Kidney (tissue), 14 donors: ENCODE data around the gene SYT7. TPM values are rescaled to one million over a fixed set of nuclear protein-coding genes. Genes with fewer than 3 reads are reported as not detected.

Experiments used
- DNase-seq, 5 donors: peaks; one replicate each; pipeline ENCODE4 v3.0.0-alpha.2; 2013 to 2020
- FAIRE-seq: peaks from 2 replicates; lab custom pipeline; 2012; peaks lifted over from hg19 to GRCh38; lab: Jason Lieb, UNC
- H3K27ac ChIP-seq, 2 donors: one replicate each; pipeline ENCODE4 v1.7.0; 2013; ENCODE audit warnings: low read depth in 2 of 2, low read length in 2 of 2, inconsistent platforms in 1 of 2
- H3K27me3 ChIP-seq: one replicate; pipeline ENCODE4 v1.7.1; 2013; ENCODE audit warnings: low read length, inconsistent platforms; ENCODE audit not compliant: control insufficient read depth, insufficient read depth
- H3K36me3 ChIP-seq, 3 donors: one replicate each; pipeline versions ENCODE4 v1.7.0 to v1.7.1; 2013; ENCODE audit warnings: low read length in 3 of 3, control low read depth in 1 of 3, inconsistent platforms in 1 of 3; ENCODE audit not compliant: insufficient read depth in 3 of 3, control insufficient read depth in 2 of 3
- H3K4me1 ChIP-seq, 3 donors: one replicate each; pipeline versions ENCODE4 v1.7.0 to v1.7.1; 2013; ENCODE audit warnings: low read length in 3 of 3, inconsistent platforms in 1 of 3, low read depth in 1 of 3; ENCODE audit not compliant: control insufficient read depth in 2 of 3, insufficient read depth in 2 of 3
- H3K4me3 ChIP-seq, 3 donors: one replicate each; pipeline versions ENCODE4 v1.7.0 to v1.8.1; 2013; ENCODE audit warnings: low read length in 3 of 3, control low read depth in 1 of 3, inconsistent platforms in 1 of 3
- H3K9ac ChIP-seq, 3 donors: one replicate each; pipeline versions ENCODE4 v1.7.0 to v1.7.1; 2013; ENCODE audit warnings: low read length in 3 of 3, control low read depth in 1 of 3, inconsistent platforms in 1 of 3
- H3K9me3 ChIP-seq, 3 donors: one replicate each; pipeline versions ENCODE4 v1.7.0 to v1.7.1; 2013; ENCODE audit warnings: low read length in 3 of 3, control low read depth in 1 of 3, inconsistent platforms in 1 of 3; ENCODE audit not compliant: control insufficient read depth in 2 of 3, insufficient read depth in 1 of 3
- intact Hi-C: fragments of 100-400 bp; cut with DNase I; formaldehyde crosslinking; loops from one replicate; pipeline ENCODE4 v1.11.1; 2022
- polyA plus RNA-seq: library from polyadenylated mRNA; stranded (reverse); fragments of 350-450 nt; fragmentation: Illumina TruSeq; extraction: RNeasy Lipid Tissue Mini Kit (QIAGEN cat#74804); gene quantifications from one replicate; pipeline ENCODE4 v1.2.3, GENCODE V29; 2014; ENCODE audit warnings: low read depth, low replicate concordance; ENCODE audit not compliant: insufficient read depth
- total RNA-seq: library from RNA; stranded (reverse); fragmentation: NEBNext Ultra II Directional; extraction: Animal tissue kit (Norgen Biotek cat#: 25700); gene quantifications from one replicate; pipeline ENCODE4 v1.2.1, GENCODE V29; 2021
- TF ChIP-seq, protein P1 (sequence below): IDR thresholded peaks from 3 replicates; pipeline ENCODE4 v1.5.1; 2012; ENCODE audit warnings: mild to moderate bottlenecking, moderate library complexity, borderline replicate concordance; ENCODE audit not compliant: insufficient read depth; ENCODE audit errors: extremely low read depth
- donor health status: control.
- donor health status: control.
- donor health status: control.
- donor health status: control.
- donor health status: control.
- donor health status: DM: yes; HTN: yes; CAD: no.
- donor health status: Normal renal cell carcinoma (clear cell type).

The SYT7 gene
- total and polyA plus RNA-seq, 2 donors from 2014 or later, result 5.7 to 6.7 TPM

DNA sequence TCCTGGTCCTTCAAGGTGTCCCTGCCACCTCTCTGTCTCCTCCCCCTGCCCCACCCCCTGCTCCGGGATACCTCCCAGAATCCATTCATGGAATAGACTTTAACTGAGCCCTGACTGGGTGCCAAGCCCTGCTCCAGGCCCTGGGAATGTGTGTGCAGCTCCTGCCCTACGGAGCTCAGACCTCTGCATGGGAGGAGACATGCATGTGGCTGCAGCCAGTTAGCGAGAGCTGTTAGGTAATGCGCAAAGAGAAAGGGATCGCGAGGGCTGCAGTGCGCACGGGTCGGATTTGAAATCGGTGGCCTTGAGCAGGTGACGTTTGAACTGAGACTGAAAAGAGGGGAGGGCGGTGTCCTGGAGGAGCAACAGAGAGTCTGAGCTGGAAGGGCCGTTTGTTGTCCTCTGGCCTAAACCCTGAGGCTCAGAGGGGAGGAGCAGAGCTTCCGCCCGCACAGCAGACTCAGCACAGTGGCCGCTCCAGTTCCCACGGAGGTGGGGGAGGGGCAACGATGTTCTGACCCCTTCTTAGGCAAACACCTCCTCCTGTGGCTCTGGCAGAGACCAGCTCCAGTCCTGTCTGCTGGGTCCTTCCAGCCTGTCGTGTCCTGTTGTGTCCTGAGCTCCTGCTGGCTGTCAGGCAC is 92.1 kb downstream of the SYT7 start:
- intact Hi-C loops, result no loop called here
- DNase-seq (peak; percentile 79 to 93 (median 85)), FAIRE-seq (no peak)
- H3K9me3 ChIP-seq, result no peaks in the 10 kb centered on the region
- TF ChIP-seq, protein P1, sequence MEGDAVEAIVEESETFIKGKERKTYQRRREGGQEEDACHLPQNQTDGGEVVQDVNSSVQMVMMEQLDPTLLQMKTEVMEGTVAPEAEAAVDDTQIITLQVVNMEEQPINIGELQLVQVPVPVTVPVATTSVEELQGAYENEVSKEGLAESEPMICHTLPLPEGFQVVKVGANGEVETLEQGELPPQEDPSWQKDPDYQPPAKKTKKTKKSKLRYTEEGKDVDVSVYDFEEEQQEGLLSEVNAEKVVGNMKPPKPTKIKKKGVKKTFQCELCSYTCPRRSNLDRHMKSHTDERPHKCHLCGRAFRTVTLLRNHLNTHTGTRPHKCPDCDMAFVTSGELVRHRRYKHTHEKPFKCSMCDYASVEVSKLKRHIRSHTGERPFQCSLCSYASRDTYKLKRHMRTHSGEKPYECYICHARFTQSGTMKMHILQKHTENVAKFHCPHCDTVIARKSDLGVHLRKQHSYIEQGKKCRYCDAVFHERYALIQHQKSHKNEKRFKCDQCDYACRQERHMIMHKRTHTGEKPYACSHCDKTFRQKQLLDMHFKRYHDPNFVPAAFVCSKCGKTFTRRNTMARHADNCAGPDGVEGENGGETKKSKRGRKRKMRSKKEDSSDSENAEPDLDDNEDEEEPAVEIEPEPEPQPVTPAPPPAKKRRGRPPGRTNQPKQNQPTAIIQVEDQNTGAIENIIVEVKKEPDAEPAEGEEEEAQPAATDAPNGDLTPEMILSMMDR, result no peak
- H3K9ac ChIP-seq, result peak overlapping the region in 1 of 3 donors; percentile 47
- H3K36me3 ChIP-seq, result no peaks in the 10 kb centered on the region
- H3K4me1 ChIP-seq, result peaks cover 0 to 22% (median 19%) of the 10 kb centered on the region in 3 donors
- H3K27me3 ChIP-seq, result no peaks in the 10 kb centered on the region
- H3K27ac ChIP-seq, result peak overlapping the region; percentile 68 to 81
- peak overlapping the region; percentile 30 to 57 (median 52) for H3K4me3 ChIP-seq

DNA sequence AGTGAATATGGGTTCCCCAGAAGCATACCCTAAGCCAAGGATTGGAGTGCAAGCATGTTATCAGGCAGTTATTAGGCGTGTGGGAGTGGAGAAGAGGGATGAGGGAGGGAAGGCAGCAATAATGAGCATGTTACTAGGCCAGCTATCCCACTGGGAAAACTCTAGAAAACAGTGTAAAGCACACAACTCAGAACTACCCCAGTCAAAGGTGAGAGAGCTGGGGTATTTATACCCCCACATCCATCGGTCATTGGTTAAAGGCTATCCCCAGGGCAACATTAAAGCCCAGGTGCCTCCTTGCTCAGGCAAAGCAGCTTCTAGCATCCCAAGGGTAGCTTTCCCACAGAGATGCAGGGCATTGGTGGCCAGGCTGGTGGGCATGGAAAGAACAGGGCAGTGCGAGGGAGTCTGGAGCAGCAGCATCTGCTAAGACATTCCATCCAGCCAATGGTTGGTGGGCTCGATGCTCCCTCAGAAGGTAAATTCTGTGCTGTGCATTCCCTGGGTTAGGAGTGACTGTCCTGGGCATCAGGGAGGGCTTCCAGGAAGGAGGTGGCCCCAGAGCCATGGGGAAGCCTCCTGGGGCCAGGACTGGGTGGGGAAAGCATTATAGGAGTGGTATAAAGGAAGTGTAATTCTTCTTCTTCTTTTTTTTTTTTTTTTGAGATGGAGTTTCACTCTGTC is 93.4 kb downstream of the SYT7 start:
- intact Hi-C loops, result no loop called here
- H3K4me1 ChIP-seq, result peaks cover 0 to 22% (median 19%) of the 10 kb centered on the region in 3 donors
- DNase-seq (no peak), FAIRE-seq (no peak)
- no peak overlapping the region for H3K27ac ChIP-seq
- H3K27me3 ChIP-seq, result no peaks in the 10 kb centered on the region
- H3K9ac ChIP-seq, result no peak overlapping the region
- no peaks in the 10 kb centered on the region for H3K9me3 ChIP-seq
- H3K36me3 ChIP-seq, result no peaks in the 10 kb centered on the region
- H3K4me3 ChIP-seq, result no peak overlapping the region
- TF ChIP-seq, protein P1, result no peak

DNA sequence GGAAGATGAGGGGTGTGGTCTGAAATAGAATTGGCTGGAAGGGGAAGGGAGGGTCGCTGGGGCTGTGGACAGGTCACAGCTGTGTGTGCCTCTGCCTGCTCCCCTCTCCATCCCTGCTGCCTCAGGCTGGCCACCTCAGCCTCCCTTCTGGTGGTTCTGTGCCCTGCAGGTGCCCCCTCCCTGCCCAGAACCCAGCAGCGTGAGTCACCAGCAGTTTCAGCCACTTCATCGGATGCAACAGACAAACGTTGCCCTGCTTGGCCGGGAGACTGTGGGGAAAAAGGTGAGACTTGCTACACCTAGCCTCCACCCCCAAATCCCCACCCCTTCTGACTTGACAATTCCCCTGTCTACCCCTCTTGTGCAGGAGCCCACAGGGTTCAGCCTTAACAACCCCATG is 94.1 kb downstream of the SYT7 start:
- no peak for DNase-seq
- no peaks in the 10 kb centered on the region for H3K9me3 ChIP-seq
- no peaks in the 10 kb centered on the region for H3K27me3 ChIP-seq
- peaks cover 0 to 22% (median 19%) of the 10 kb centered on the region in 3 donors for H3K4me1 ChIP-seq
- no peak overlapping the region for H3K4me3 ChIP-seq
- no peak for FAIRE-seq
- TF ChIP-seq, protein P1, result no peak
- intact Hi-C loops, result no loop called here
- H3K36me3 ChIP-seq, result no peaks in the 10 kb centered on the region
- no peak overlapping the region for H3K9ac ChIP-seq
- no peak overlapping the region for H3K27ac ChIP-seq
